Hepatocyte (in vitro differentiated cells): ENCODE results near the gene GATAD2A.

Source experiments
- EZH2 ChIP-seq: fragments of 200-600 bp; sonication (generic); IDR thresholded peaks from 2 replicates; pipeline ENCODE4 v1.6.1; 2016; ENCODE audit warnings: antibody characterized with exemption, mild to moderate bottlenecking, borderline replicate concordance
- TF ChIP-seq, protein P1 (sequence below): fragments of 200-600 bp; sonication (generic); IDR thresholded peaks from 2 replicates; pipeline ENCODE4 v1.5.1; 2016; ENCODE audit warnings: antibody characterized with exemption, mild to moderate bottlenecking; ENCODE audit not compliant: poor library complexity

DNA sequence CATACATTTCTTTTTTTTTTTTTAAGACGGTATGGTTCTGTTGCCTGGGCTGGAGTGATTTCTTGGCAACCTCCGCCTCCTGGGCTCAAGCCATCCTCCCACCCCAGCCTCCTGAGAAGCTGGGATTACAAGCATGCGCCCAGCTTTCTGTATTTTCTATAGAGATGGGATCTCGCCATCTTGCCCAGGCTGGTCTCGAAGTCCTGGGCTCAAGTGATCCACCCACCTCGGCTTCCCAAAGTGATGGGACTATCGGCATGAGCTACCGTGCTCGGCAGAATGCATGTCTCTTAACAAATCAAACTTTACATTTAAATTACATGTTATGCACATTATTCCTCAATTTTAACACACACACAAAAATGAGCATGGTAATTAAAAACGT, 111.8 kb downstream of the GATAD2A start:
- no peak for TF ChIP-seq EZH2
- TF ChIP-seq, protein P1, sequence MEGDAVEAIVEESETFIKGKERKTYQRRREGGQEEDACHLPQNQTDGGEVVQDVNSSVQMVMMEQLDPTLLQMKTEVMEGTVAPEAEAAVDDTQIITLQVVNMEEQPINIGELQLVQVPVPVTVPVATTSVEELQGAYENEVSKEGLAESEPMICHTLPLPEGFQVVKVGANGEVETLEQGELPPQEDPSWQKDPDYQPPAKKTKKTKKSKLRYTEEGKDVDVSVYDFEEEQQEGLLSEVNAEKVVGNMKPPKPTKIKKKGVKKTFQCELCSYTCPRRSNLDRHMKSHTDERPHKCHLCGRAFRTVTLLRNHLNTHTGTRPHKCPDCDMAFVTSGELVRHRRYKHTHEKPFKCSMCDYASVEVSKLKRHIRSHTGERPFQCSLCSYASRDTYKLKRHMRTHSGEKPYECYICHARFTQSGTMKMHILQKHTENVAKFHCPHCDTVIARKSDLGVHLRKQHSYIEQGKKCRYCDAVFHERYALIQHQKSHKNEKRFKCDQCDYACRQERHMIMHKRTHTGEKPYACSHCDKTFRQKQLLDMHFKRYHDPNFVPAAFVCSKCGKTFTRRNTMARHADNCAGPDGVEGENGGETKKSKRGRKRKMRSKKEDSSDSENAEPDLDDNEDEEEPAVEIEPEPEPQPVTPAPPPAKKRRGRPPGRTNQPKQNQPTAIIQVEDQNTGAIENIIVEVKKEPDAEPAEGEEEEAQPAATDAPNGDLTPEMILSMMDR, result no peak
